GM18499 (cell line): ENCODE data around the gene MMP24OS.
"Not testable (repeated sequence)": the region's sequence is repeated elsewhere in the genome, so short reads cannot be mapped to it uniquely, and the experiment has no call there.

Experiments
- ATAC-seq: cut with Tn5 transposase; IDR thresholded peaks from one replicate; pipeline ENCODE4 v1.9.1; 2021; ENCODE audit warnings: moderate number of reproducible peaks; ENCODE audit not compliant: insufficient read depth, unreplicated experiment

Gene MMP24OS

GRCh38 chr20:35280523-35280922, 2.6 kb upstream of the MMP24OS start:
- ATAC-seq, result no peak

- ATAC-seq, result no peak
These were observed 1.7 kb upstream of the MMP24OS start for GRCh38 chr20:35279533-35280174.

GRCh38 chr20:35279040-35279439, 1.1 kb upstream of the MMP24OS start:
- ATAC-seq, result no peak

- ATAC-seq, result no peak
These were observed 795 bp downstream of the MMP24OS start for GRCh38 chr20:35277127-35277526.

- ATAC-seq, result no peak
These were observed 1.5 kb downstream of the MMP24OS start for GRCh38 chr20:35276408-35276807.

- ATAC-seq, result no peak
These were observed 2.1 kb downstream of the MMP24OS start for GRCh38 chr20:35275741-35276251.

GRCh38 chr20:35274172-35275092, 3.5 kb downstream of the MMP24OS start:
- ATAC-seq, result no peak

- no peak for ATAC-seq
These were observed 4.3 kb downstream of the MMP24OS start for GRCh38 chr20:35273449-35274171.

GRCh38 chr20:35271904-35272303, 6.0 kb downstream of the MMP24OS start:
- no peak for ATAC-seq

- no peak for ATAC-seq
These were observed 6.6 kb downstream of the MMP24OS start for GRCh38 chr20:35271073-35271882.

GRCh38 chr20:35270021-35270902, 7.7 kb downstream of the MMP24OS start:
- no peak for ATAC-seq

- no peak for ATAC-seq
These were observed 8.7 kb downstream of the MMP24OS start for GRCh38 chr20:35269055-35269781.

- no peak for ATAC-seq
These were observed 10.8 kb downstream of the MMP24OS start for GRCh38 chr20:35267092-35267491.

- ATAC-seq, result no peak
These were observed 13.2 kb downstream of the MMP24OS start for GRCh38 chr20:35264755-35265154.

GRCh38 chr20:35263532-35264341, 14.2 kb downstream of the MMP24OS start:
- ATAC-seq, result no peak

- ATAC-seq, result not testable (repeated sequence)
These were observed 15.0 kb downstream of the MMP24OS start for GRCh38 chr20:35262731-35263531.

- not testable (repeated sequence) for ATAC-seq
These were observed 15.6 kb downstream of the MMP24OS start for GRCh38 chr20:35262321-35262720.
